Tibial nerve (tissue), 4 donors: ENCODE measurements around the gene PRPH. TPM values are rescaled to one million over a fixed set of nuclear protein-coding genes. Genes with fewer than 3 reads are reported as not detected.

Source experiments
- DNase-seq, 2 donors: peaks; one replicate each; pipeline ENCODE4 v3.0.0-alpha.2; 2019; ENCODE audit warnings: low spot score in 2 of 2
- H3K27ac ChIP-seq, 4 donors: fragments of 200-600 bp; sonication (generic) in 3 of 4; one replicate each; pipeline ENCODE4 v1.5.1; 2017 to 2019; ENCODE audit warnings: mild to moderate bottlenecking in 1 of 4
- H3K27me3 ChIP-seq, 2 donors: fragments of 200-600 bp; sonication (generic) in 1 of 2; one replicate each; pipeline versions ENCODE4 v1.5.1 to v1.6.0; 2017 to 2019
- H3K36me3 ChIP-seq, 3 donors: fragments of 200-600 bp; sonication (generic); one replicate each; pipeline ENCODE4 v1.5.1; 2018 to 2019
- H3K4me1 ChIP-seq, 4 donors: fragments of 200-600 bp; sonication (generic) in 3 of 4; one replicate each; pipeline ENCODE4 v1.5.1; 2017 to 2019
- H3K4me3 ChIP-seq, 4 donors: fragments of 200-600 bp; sonication (generic) in 3 of 4; one replicate each; pipeline ENCODE4 v1.5.1; 2017 to 2019; ENCODE audit warnings: mild to moderate bottlenecking in 1 of 4, moderate library complexity in 1 of 4
- H3K9me3 ChIP-seq, 4 donors: fragments of 200-600 bp; sonication (generic) in 3 of 4; one replicate each; pipeline ENCODE4 v1.5.1; 2017 to 2019
- CTCF ChIP-seq, 5 experiments: fragments of 200-600 bp in 3 of 5; fragments of 450-650 bp in 2 of 5; sonication (generic) in 3 of 5; IDR thresholded peaks; one replicate each; pipeline ENCODE4 v1.5.1; 2016 to 2019; ENCODE audit warnings: antibody characterized with exemption in 5 of 5, mild to moderate bottlenecking in 3 of 5, moderate library complexity in 2 of 5
- EP300 ChIP-seq, 2 donors: sonication (generic); formaldehyde crosslinking; IDR thresholded peaks; one replicate each; pipeline ENCODE4 v1.6.1; 2017; ENCODE audit warnings: antibody characterized with exemption in 2 of 2, mild to moderate bottlenecking in 1 of 2
- POLR2A ChIP-seq, 2 donors: fragments of 450-650 bp; IDR thresholded peaks; one replicate each; pipeline ENCODE4 v1.6.1; 2017; ENCODE audit warnings: antibody characterized with exemption in 2 of 2, mild to moderate bottlenecking in 2 of 2, moderate library complexity in 2 of 2
- WGBS, 2 donors: methylation state at CpG; one replicate each; pipeline ENCODE4 v1.1.5; 2018; 5-methylcytosine and 5-hydroxymethylcytosine counted together
- total RNA-seq, 4 donors: library from RNA; depleted of rRNA; stranded (reverse); fragments of >200 nt; gene quantifications; one replicate each; pipeline ENCODE4 v1.1.0, GENCODE V29; 2016

The PRPH gene
- total RNA-seq, 4 donors from 2014 or later, result 0.20 to 0.84 (median 0.22) TPM; not detected in 1

GRCh38 chr12:49297695-49298060 lies 2.7 kb downstream of the PRPH start:
- Histone ChIP-seq H3K27ac (no peak overlapping the region), H3K36me3 (no peaks in the 10 kb centered on the region), H3K9me3 (no peaks in the 10 kb centered on the region), H3K4me3 (peak overlapping the region in 1 of 4 donors; percentile 32), H3K27me3 (peaks cover 0 to 75% of the 10 kb centered on the region in 2 donors), H3K4me1 (peaks cover 0 to 43% (median 18%) of the 10 kb centered on the region in 4 donors)
- WGBS, 2 donors, result 24% methylated on average over 8 of the region's 8 CpGs
- DNase-seq, result no peak
- TF ChIP-seq POLR2A (IDR thresholded peaks at IDR 0.05) (no peak), CTCF (IDR thresholded peaks at IDR 0.05) (no peak), EP300 (IDR thresholded peaks at IDR 0.05) (no peak)

- peaks cover 0 to 38% (median 16%) of the 10 kb centered on the region in 4 donors for H3K4me1 ChIP-seq
- no peaks in the 10 kb centered on the region for H3K36me3 ChIP-seq
- H3K4me3 ChIP-seq, result no peak overlapping the region
- no peaks in the 10 kb centered on the region for H3K9me3 ChIP-seq
- H3K27me3 ChIP-seq, result peaks cover 0 to 75% of the 10 kb centered on the region in 2 donors
- DNase-seq, result no peak
- WGBS, 2 donors, result 52 to 58% methylated on average over 5 of the region's 6 CpGs
- TF ChIP-seq EP300 (IDR thresholded peaks at IDR 0.05), result no peak
- no peak for TF ChIP-seq POLR2A (IDR thresholded peaks at IDR 0.05)
- TF ChIP-seq CTCF (IDR thresholded peaks at IDR 0.05), result no peak
- H3K27ac ChIP-seq, result no peak overlapping the region
Measured at GRCh38 chr12:49298160-49298559, 3.2 kb downstream of the PRPH start.

GRCh38 chr12:49301760-49302159 lies 6.8 kb downstream of the PRPH start:
- H3K27ac ChIP-seq, result no peak overlapping the region
- 71 to 72% methylated on average over 4 of the region's 4 CpGs for WGBS, 2 donors
- no peak overlapping the region for H3K4me3 ChIP-seq
- peaks cover 0 to 12% (median 8%) of the 10 kb centered on the region in 4 donors for H3K4me1 ChIP-seq
- no peak for TF ChIP-seq CTCF (IDR thresholded peaks at IDR 0.05)
- TF ChIP-seq EP300 (IDR thresholded peaks at IDR 0.05), result no peak
- no peak for TF ChIP-seq POLR2A (IDR thresholded peaks at IDR 0.05)
- DNase-seq, result no peak
- peaks cover 0 to 48% of the 10 kb centered on the region in 2 donors for H3K27me3 ChIP-seq
- H3K9me3 ChIP-seq, result no peaks in the 10 kb centered on the region
- H3K36me3 ChIP-seq, result no peaks in the 10 kb centered on the region

- H3K27me3 ChIP-seq, result peaks cover 0 to 33% of the 10 kb centered on the region in 2 donors
- no peaks in the 10 kb centered on the region for H3K4me1 ChIP-seq
- 67 to 72% methylated on average over 2 of the region's 2 CpGs for WGBS, 2 donors
- no peak overlapping the region for H3K27ac ChIP-seq
- H3K9me3 ChIP-seq, result no peaks in the 10 kb centered on the region
- no peaks in the 10 kb centered on the region for H3K36me3 ChIP-seq
- H3K4me3 ChIP-seq, result no peak overlapping the region
- DNase-seq, result no peak
- TF ChIP-seq CTCF (IDR thresholded peaks at IDR 0.05) (no peak), POLR2A (IDR thresholded peaks at IDR 0.05) (no peak), EP300 (IDR thresholded peaks at IDR 0.05) (no peak)
Measured at GRCh38 chr12:49304161-49304560, 9.2 kb downstream of the PRPH start.

GRCh38 chr12:49305762-49306510 lies 11.0 kb downstream of the PRPH start:
- Histone ChIP-seq H3K27ac (no peak overlapping the region), H3K36me3 (no peaks in the 10 kb centered on the region), H3K9me3 (no peaks in the 10 kb centered on the region), H3K4me3 (no peak overlapping the region), H3K27me3 (peaks cover 0 to 25% of the 10 kb centered on the region in 2 donors), H3K4me1 (no peaks in the 10 kb centered on the region)
- DNase-seq, result no peak
- TF ChIP-seq POLR2A (IDR thresholded peaks at IDR 0.05), result no peak
- no peak for TF ChIP-seq CTCF (IDR thresholded peaks at IDR 0.05)
- no peak for TF ChIP-seq EP300 (IDR thresholded peaks at IDR 0.05)
- WGBS, 2 donors, result 78 to 79% methylated on average over 6 of the region's 6 CpGs
